Measurements from ENCODE around the gene ZCCHC9.

GRCh38 chr5:81269751-81270393 is 31.5 kb upstream of the ZCCHC9 start:
- TF ChIP-seq POLR2AphosphoS5 (IDR thresholded peaks at IDR 0.05; ENCODE audit: borderline replicate concordance, low read depth, low read length) (no peak), EZH2 (IDR thresholded peaks at IDR 0.05) (no peak), FOXP2 (optimal IDR thresholded peaks at IDR 0.05; ENCODE audit: control extremely low read depth, extremely low read length, insufficient read depth) (no peak)

Measured in SK-N-MC (cell line).